Measurements from ENCODE around the gene DNER.
"Not testable (repeated sequence)": the region's sequence is repeated elsewhere in the genome, so short reads cannot be mapped to it uniquely, and the experiment has no call there.

Gene DNER

GRCh38 chr2:229614021-229614420 is 100.3 kb downstream of the DNER start:
- not testable (repeated sequence) for DNase-seq

GRCh38 chr2:229612384-229612971 is 101.9 kb downstream of the DNER start:
- no peak for DNase-seq

- no peak for DNase-seq
Observed at GRCh38 chr2:229611360-229611759, 103.0 kb downstream of the DNER start.

- no peak for DNase-seq
Observed at GRCh38 chr2:229610872-229611271, 103.5 kb downstream of the DNER start.

- no peak for DNase-seq
Observed at GRCh38 chr2:229610333-229610732, 104.0 kb downstream of the DNER start.

GRCh38 chr2:229601936-229602335 is 112.4 kb downstream of the DNER start:
- no peak for DNase-seq

- no peak for DNase-seq
Observed at GRCh38 chr2:229601396-229601795, 113.0 kb downstream of the DNER start.

- no peak for DNase-seq
Observed at GRCh38 chr2:229598227-229598626, 116.1 kb downstream of the DNER start.

- DNase-seq, result no peak
Observed at GRCh38 chr2:229596796-229597195, 117.6 kb downstream of the DNER start.

GRCh38 chr2:229591611-229592010 is 122.7 kb downstream of the DNER start:
- DNase-seq, result no peak

- DNase-seq, result no peak
Observed at GRCh38 chr2:229586746-229587705, 127.3 kb downstream of the DNER start.

- no peak for DNase-seq
Observed at GRCh38 chr2:229586012-229586411, 128.3 kb downstream of the DNER start.

- no peak for DNase-seq
Observed at GRCh38 chr2:229582151-229582550, 132.2 kb downstream of the DNER start.

GRCh38 chr2:229578052-229578846 is 136.1 kb downstream of the DNER start:
- DNase-seq, result no peak

- DNase-seq, result no peak
Observed at GRCh38 chr2:229575569-229576315, 138.6 kb downstream of the DNER start.

- no peak for DNase-seq
Observed at GRCh38 chr2:229572507-229573271, 141.7 kb downstream of the DNER start.

GRCh38 chr2:229571243-229571642 is 143.1 kb downstream of the DNER start:
- no peak for DNase-seq

GRCh38 chr2:229566370-229566769 is 148.0 kb downstream of the DNER start:
- no peak for DNase-seq

GRCh38 chr2:229564300-229564907 is 150.0 kb downstream of the DNER start:
- DNase-seq, result no peak

GRCh38 chr2:229563388-229563787 is 151.0 kb downstream of the DNER start:
- DNase-seq, result no peak

GRCh38 chr2:229562472-229563127 is 151.8 kb downstream of the DNER start:
- DNase-seq, result no peak

Data from activated effector memory CD4-positive, alpha-beta T cell treated with Interleukin-2 at 50 U/mL for 16 hours (primary cell).